ENCODE results near the gene PTPRD.

Gene PTPRD

DNA sequence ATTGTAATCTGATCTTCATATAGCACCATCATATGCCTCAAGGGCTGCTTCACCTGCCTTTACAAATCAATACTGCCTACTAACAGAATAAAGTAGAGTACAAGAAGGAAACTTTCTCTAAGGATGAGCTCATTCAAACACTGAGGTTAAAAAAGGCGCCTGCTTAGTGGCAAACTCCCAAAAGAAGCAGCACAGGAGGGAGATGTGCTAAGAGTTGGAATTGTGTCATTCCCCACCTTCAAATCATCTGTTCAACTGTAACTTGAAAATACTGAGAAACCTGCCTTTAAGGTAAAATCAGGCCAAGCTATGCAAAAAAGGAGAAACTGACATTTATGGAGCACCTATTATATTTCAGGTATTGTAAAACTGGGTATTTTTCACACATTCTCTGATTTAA, 560.6 kb downstream of the PTPRD start:
- Histone ChIP-seq H3K27ac (ENCODE audit: insufficient read depth, low read depth, low read length, poor library complexity, severe bottlenecking) (no peak overlapping the region), H3K27me3 (ENCODE audit: control insufficient read depth, insufficient read depth, low read length, poor library complexity, severe bottlenecking) (no peaks in the 10 kb centered on the region), H3K4me3 (ENCODE audit: insufficient read depth, low read depth, low read length) (no peak overlapping the region), H3K36me3 (ENCODE audit: control insufficient read depth, insufficient read depth, low read length) (no peaks in the 10 kb centered on the region), H3K9me3 (ENCODE audit: control insufficient read depth, low read length) (no peaks in the 10 kb centered on the region), H3K4me1 (ENCODE audit: control insufficient read depth, insufficient read depth, low read length) (no peaks in the 10 kb centered on the region)
- 75 to 100% methylated on average over 1 of the region's 1 CpG for WGBS, 2 experiments

DNA sequence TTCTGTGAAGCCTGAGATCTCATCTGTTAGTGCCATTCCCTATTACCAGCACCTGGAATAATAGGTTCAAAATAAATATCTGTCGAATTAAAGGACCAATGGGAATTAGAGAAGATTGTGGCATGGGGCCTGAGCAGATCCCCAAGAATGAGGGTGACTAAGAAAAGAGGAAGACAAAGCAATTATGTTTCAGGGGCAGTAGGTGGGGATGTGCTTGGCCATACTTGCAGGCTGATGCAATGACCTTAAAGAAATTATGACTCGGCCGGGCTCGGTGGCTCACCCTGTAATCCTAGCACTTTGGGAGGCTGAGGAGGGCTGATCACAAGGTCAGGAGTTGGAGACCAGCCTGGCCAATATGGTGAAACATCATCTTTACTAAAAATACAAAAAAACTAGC, 562.8 kb downstream of the PTPRD start:
- no peaks in the 10 kb centered on the region for H3K36me3 ChIP-seq (ENCODE audit: control insufficient read depth, insufficient read depth, low read length)
- no peak overlapping the region for H3K4me3 ChIP-seq (ENCODE audit: insufficient read depth, low read depth, low read length)
- no peaks in the 10 kb centered on the region for H3K27me3 ChIP-seq (ENCODE audit: control insufficient read depth, insufficient read depth, low read length, poor library complexity, severe bottlenecking)
- H3K4me1 ChIP-seq (ENCODE audit: control insufficient read depth, insufficient read depth, low read length): no peaks in the 10 kb centered on the region
- H3K27ac ChIP-seq (ENCODE audit: insufficient read depth, low read depth, low read length, poor library complexity, severe bottlenecking): no peak overlapping the region
- WGBS, 2 experiments: 87 to 95% methylated on average over 4 of the region's 4 CpGs
- no peaks in the 10 kb centered on the region for H3K9me3 ChIP-seq (ENCODE audit: control insufficient read depth, low read length)

DNA sequence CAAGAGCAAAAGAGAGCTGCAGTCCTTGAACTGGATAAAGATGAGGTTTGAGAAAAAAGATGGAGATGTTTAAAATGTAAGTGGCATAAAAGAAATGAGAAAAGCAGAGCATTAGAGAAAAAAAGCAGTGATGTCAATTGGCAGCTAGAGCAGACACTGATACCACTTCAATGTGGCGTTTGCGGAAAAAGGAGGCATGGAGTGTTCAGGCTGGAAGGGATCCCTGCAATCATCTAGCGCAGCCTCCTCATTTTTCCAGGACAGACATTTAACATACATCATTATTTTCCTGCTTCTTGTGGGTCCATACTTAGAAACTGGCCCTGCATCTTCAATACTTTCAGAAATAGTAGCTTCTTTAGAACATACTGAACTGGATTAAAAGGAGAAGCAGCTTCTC, 563.8 kb downstream of the PTPRD start:
- Histone ChIP-seq H3K4me1 (ENCODE audit: control insufficient read depth, insufficient read depth, low read length) (no peaks in the 10 kb centered on the region), H3K9me3 (ENCODE audit: control insufficient read depth, low read length) (no peaks in the 10 kb centered on the region), H3K4me3 (ENCODE audit: insufficient read depth, low read depth, low read length) (no peak overlapping the region), H3K27me3 (ENCODE audit: control insufficient read depth, insufficient read depth, low read length, poor library complexity, severe bottlenecking) (no peaks in the 10 kb centered on the region), H3K36me3 (ENCODE audit: control insufficient read depth, insufficient read depth, low read length) (no peaks in the 10 kb centered on the region), H3K27ac (ENCODE audit: insufficient read depth, low read depth, low read length, poor library complexity, severe bottlenecking) (no peak overlapping the region)
- WGBS, 2 experiments: 93 to 99% methylated on average over 3 of the region's 3 CpGs

DNA sequence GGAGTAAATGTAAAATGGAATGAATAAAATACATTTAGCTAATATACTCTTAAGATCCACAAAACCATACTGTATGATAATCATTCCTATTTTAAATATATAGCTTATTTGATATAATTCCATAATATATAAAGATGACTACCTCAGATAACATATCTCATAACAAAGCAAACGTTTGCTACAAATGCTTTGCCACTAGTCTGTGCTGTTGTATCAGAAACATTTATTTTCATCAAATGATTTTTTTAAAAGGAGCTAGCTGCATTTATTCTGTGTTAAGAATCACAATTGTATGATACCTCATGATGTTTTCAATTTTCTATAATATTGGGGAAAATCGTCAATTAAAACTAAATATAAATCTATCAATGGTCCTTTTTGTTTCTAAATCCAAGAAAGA, 567.2 kb downstream of the PTPRD start:
- H3K4me3 ChIP-seq (ENCODE audit: insufficient read depth, low read depth, low read length): no peak overlapping the region
- H3K27ac ChIP-seq (ENCODE audit: insufficient read depth, low read depth, low read length, poor library complexity, severe bottlenecking): no peak overlapping the region
- no peaks in the 10 kb centered on the region for H3K4me1 ChIP-seq (ENCODE audit: control insufficient read depth, insufficient read depth, low read length)
- no peaks in the 10 kb centered on the region for H3K36me3 ChIP-seq (ENCODE audit: control insufficient read depth, insufficient read depth, low read length)
- H3K9me3 ChIP-seq (ENCODE audit: control insufficient read depth, low read length): no peaks in the 10 kb centered on the region
- no peaks in the 10 kb centered on the region for H3K27me3 ChIP-seq (ENCODE audit: control insufficient read depth, insufficient read depth, low read length, poor library complexity, severe bottlenecking)
- WGBS, 2 experiments: no CpG with 5 or more reads among the region's 2 CpGs

- H3K9me3 ChIP-seq (ENCODE audit: control insufficient read depth, low read length): no peaks in the 10 kb centered on the region
- WGBS, 2 experiments: 81 to 95% methylated on average over 2 of the region's 2 CpGs
- H3K4me3 ChIP-seq (ENCODE audit: insufficient read depth, low read depth, low read length): no peak overlapping the region
- H3K27me3 ChIP-seq (ENCODE audit: control insufficient read depth, insufficient read depth, low read length, poor library complexity, severe bottlenecking): no peaks in the 10 kb centered on the region
- H3K4me1 ChIP-seq (ENCODE audit: control insufficient read depth, insufficient read depth, low read length): no peaks in the 10 kb centered on the region
- no peaks in the 10 kb centered on the region for H3K36me3 ChIP-seq (ENCODE audit: control insufficient read depth, insufficient read depth, low read length)
- H3K27ac ChIP-seq (ENCODE audit: insufficient read depth, low read depth, low read length, poor library complexity, severe bottlenecking): no peak overlapping the region
Measured at GRCh38 chr9:10041726-10042229, 571.0 kb downstream of the PTPRD start.

- no peaks in the 10 kb centered on the region for H3K9me3 ChIP-seq (ENCODE audit: control insufficient read depth, low read length)
- no peak overlapping the region for H3K27ac ChIP-seq (ENCODE audit: insufficient read depth, low read depth, low read length, poor library complexity, severe bottlenecking)
- no peaks in the 10 kb centered on the region for H3K4me1 ChIP-seq (ENCODE audit: control insufficient read depth, insufficient read depth, low read length)
- H3K36me3 ChIP-seq (ENCODE audit: control insufficient read depth, insufficient read depth, low read length): no peaks in the 10 kb centered on the region
- WGBS, 2 experiments: 86 to 89% methylated on average over 1 of the region's 2 CpGs
- no peaks in the 10 kb centered on the region for H3K27me3 ChIP-seq (ENCODE audit: control insufficient read depth, insufficient read depth, low read length, poor library complexity, severe bottlenecking)
- H3K4me3 ChIP-seq (ENCODE audit: insufficient read depth, low read depth, low read length): no peak overlapping the region
Measured at GRCh38 chr9:10036095-10036494, 576.7 kb downstream of the PTPRD start.

DNA sequence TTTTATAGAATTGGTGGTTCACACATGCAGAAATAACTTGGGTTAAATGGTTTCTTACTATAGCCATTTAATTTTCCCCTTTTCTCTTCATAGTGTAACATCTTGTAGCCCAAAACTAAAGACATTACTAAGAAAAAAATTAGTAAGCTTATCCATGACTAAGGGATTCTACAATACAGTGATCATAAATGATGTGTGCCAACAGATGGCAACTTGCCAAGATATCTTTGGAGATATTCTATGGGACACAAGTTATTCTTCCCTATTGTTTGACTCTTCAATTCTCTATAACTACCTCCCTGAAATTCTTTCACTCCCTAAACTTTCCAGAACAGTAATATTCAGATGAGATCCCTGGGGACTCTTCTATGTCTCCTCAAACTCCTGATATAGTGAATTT, 580.6 kb downstream of the PTPRD start:
- no peaks in the 10 kb centered on the region for H3K36me3 ChIP-seq (ENCODE audit: control insufficient read depth, insufficient read depth, low read length)
- no peak overlapping the region for H3K27ac ChIP-seq (ENCODE audit: insufficient read depth, low read depth, low read length, poor library complexity, severe bottlenecking)

DNA sequence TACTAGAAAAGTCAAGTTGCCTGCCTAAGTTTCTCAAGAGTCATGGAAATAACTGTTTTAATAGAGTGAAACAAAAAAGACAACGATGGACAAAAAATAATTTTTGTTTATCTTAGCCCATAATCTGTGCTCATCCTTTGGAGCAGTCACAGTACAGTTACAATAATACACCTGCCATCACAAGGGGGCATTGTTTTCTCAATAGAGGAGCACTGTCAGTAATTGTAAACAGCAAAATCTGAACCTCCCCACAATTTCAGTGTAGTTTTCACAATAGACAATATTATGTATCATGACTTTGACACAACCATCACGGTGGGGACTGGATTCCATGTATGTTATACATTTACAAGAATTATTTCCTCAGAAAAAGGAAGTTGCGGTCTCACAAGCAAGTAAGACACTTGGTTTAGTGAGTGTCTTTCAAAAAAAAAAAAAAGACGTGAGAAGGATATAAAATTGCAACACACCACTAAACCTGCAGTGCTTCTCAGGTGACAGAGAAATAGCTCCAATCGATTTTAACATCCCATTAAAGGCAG, 586.3 kb downstream of the PTPRD start:
- Histone ChIP-seq H3K36me3 (ENCODE audit: control insufficient read depth, insufficient read depth, low read length) (no peaks in the 10 kb centered on the region), H3K9me3 (ENCODE audit: control insufficient read depth, low read length) (no peaks in the 10 kb centered on the region), H3K4me1 (ENCODE audit: control insufficient read depth, insufficient read depth, low read length) (no peaks in the 10 kb centered on the region), H3K27me3 (ENCODE audit: control insufficient read depth, insufficient read depth, low read length, poor library complexity, severe bottlenecking) (no peaks in the 10 kb centered on the region), H3K4me3 (ENCODE audit: insufficient read depth, low read depth, low read length) (no peak overlapping the region), H3K27ac (ENCODE audit: insufficient read depth, low read depth, low read length, poor library complexity, severe bottlenecking) (no peak overlapping the region)
- WGBS, 2 experiments: 89 to 91% methylated on average over 2 to 5 of the region's 5 CpGs

More for the DNA sequence above, 580.6 kb downstream of the PTPRD start:
- Histone ChIP-seq H3K9me3 (ENCODE audit: control insufficient read depth, low read length) (no peaks in the 10 kb centered on the region), H3K4me1 (ENCODE audit: control insufficient read depth, insufficient read depth, low read length) (no peaks in the 10 kb centered on the region), H3K27me3 (ENCODE audit: control insufficient read depth, insufficient read depth, low read length, poor library complexity, severe bottlenecking) (no peaks in the 10 kb centered on the region), H3K4me3 (ENCODE audit: insufficient read depth, low read depth, low read length) (no peak overlapping the region)

GRCh38 chr9:10015755-10016154, 597.0 kb downstream of the PTPRD start:
- WGBS, 2 experiments: 89 to 92% methylated on average over 1 of the region's 1 CpG
- no peak overlapping the region for H3K27ac ChIP-seq (ENCODE audit: insufficient read depth, low read depth, low read length, poor library complexity, severe bottlenecking)
- no peaks in the 10 kb centered on the region for H3K27me3 ChIP-seq (ENCODE audit: control insufficient read depth, insufficient read depth, low read length, poor library complexity, severe bottlenecking)
- no peaks in the 10 kb centered on the region for H3K4me1 ChIP-seq (ENCODE audit: control insufficient read depth, insufficient read depth, low read length)
- H3K4me3 ChIP-seq (ENCODE audit: insufficient read depth, low read depth, low read length): no peak overlapping the region
- H3K9me3 ChIP-seq (ENCODE audit: control insufficient read depth, low read length): no peaks in the 10 kb centered on the region
- H3K36me3 ChIP-seq (ENCODE audit: control insufficient read depth, insufficient read depth, low read length): no peaks in the 10 kb centered on the region

GRCh38 chr9:10014889-10015288, 597.9 kb downstream of the PTPRD start:
- 93% methylated on average over 2 of the region's 2 CpGs; no CpG with 5 or more reads in 1 of the 2 experiments for WGBS, 2 experiments
- no peaks in the 10 kb centered on the region for H3K9me3 ChIP-seq (ENCODE audit: control insufficient read depth, low read length)
- no peaks in the 10 kb centered on the region for H3K36me3 ChIP-seq (ENCODE audit: control insufficient read depth, insufficient read depth, low read length)
- no peak overlapping the region for H3K27ac ChIP-seq (ENCODE audit: insufficient read depth, low read depth, low read length, poor library complexity, severe bottlenecking)
- H3K27me3 ChIP-seq (ENCODE audit: control insufficient read depth, insufficient read depth, low read length, poor library complexity, severe bottlenecking): no peaks in the 10 kb centered on the region
- no peaks in the 10 kb centered on the region for H3K4me1 ChIP-seq (ENCODE audit: control insufficient read depth, insufficient read depth, low read length)
- no peak overlapping the region for H3K4me3 ChIP-seq (ENCODE audit: insufficient read depth, low read depth, low read length)

GRCh38 chr9:10009401-10009800, 603.4 kb downstream of the PTPRD start:
- Histone ChIP-seq H3K9me3 (ENCODE audit: control insufficient read depth, low read length) (no peaks in the 10 kb centered on the region), H3K27me3 (ENCODE audit: control insufficient read depth, insufficient read depth, low read length, poor library complexity, severe bottlenecking) (no peaks in the 10 kb centered on the region), H3K4me3 (ENCODE audit: insufficient read depth, low read depth, low read length) (no peak overlapping the region), H3K27ac (ENCODE audit: insufficient read depth, low read depth, low read length, poor library complexity, severe bottlenecking) (no peak overlapping the region), H3K4me1 (ENCODE audit: control insufficient read depth, insufficient read depth, low read length) (peaks cover 16% of the 10 kb centered on the region), H3K36me3 (ENCODE audit: control insufficient read depth, insufficient read depth, low read length) (no peaks in the 10 kb centered on the region)
- WGBS, 2 experiments: 67 to 78% methylated on average over 3 of the region's 3 CpGs
